Measurements from ENCODE around the gene CLDND1.

GRCh38 chr3:98556164-98557130 is 33.7 kb upstream of the CLDND1 start:
- TF ChIP-seq POLR2A (IDR thresholded peaks at IDR 0.05) = no peak
- TF ChIP-seq CTCF (IDR thresholded peaks at IDR 0.05) = no peak
- TF ChIP-seq POLR2AphosphoS5 (IDR thresholded peaks at IDR 0.05; ENCODE audit: insufficient read depth in 1 of 2, low read depth in 1 of 2) = no peak
